GM20000 (cell line): Measurements from ENCODE around the gene RNF225.
"Not testable (repeated sequence)": the region's sequence is repeated elsewhere in the genome, so short reads cannot be mapped to it uniquely, and the experiment has no call there.

Source experiments
- DNase-seq: peaks from one replicate; pipeline ENCODE4 v3.0.0; 2012; ENCODE audit warnings: low spot score
- TF ChIP-seq, protein P1 (sequence below): IDR thresholded peaks from 2 replicates; pipeline ENCODE4 v1.5.1; 2012; ENCODE audit warnings: mild to moderate bottlenecking, control low read depth; ENCODE audit errors: extremely low read depth, missing control alignments

The RNF225 gene

DNA sequence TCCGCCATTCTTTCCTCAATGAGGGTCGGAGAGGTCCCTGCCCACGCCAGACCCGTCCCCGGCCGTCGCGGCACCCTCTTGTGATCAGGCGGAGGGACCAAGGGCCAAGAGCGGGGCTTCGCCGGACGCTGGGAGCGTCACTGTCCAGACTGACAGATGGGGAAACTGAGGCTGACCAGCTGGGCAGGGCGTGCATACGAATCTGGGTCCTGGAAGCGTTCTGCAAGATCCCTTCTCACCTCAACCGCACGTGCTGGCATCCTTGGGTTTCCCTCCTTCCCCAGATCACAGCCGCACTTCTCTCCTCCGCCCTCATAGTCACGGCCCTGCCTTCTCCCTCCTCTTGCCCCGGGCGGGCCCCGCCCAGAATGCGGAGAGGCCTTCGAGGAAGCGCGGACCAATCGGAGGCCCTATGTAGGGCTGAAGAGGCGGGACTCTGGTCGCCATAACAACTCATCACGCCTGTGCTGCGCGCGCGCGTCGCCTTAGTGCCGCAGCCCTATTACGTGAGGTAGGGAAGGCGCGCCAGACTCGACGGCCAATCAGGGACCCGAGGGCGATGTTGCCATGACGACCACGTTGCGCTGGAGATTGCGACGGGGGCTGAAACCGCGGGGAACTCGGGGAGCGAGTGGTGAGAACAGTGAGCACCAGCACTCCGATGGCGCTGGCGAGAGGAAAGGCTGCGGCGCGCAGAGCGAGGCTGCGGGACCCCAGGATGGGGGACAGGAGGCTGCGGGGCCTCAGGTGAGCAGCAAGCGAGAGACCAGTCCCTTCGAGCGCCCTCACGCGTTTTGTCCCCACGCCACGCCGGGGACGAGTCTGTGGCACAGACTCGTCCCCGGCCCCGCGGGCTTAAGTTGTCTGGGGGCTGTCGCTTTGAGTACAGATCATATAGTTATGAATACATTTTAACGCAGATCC, 5.7 kb downstream of the RNF225 start:
- DNase-seq: peak; percentile 99
- TF ChIP-seq, protein P1, sequence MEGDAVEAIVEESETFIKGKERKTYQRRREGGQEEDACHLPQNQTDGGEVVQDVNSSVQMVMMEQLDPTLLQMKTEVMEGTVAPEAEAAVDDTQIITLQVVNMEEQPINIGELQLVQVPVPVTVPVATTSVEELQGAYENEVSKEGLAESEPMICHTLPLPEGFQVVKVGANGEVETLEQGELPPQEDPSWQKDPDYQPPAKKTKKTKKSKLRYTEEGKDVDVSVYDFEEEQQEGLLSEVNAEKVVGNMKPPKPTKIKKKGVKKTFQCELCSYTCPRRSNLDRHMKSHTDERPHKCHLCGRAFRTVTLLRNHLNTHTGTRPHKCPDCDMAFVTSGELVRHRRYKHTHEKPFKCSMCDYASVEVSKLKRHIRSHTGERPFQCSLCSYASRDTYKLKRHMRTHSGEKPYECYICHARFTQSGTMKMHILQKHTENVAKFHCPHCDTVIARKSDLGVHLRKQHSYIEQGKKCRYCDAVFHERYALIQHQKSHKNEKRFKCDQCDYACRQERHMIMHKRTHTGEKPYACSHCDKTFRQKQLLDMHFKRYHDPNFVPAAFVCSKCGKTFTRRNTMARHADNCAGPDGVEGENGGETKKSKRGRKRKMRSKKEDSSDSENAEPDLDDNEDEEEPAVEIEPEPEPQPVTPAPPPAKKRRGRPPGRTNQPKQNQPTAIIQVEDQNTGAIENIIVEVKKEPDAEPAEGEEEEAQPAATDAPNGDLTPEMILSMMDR: no peak

GRCh38 chr19:58401840-58402421, 6.5 kb downstream of the RNF225 start:
- TF ChIP-seq, protein P1: no peak
- DNase-seq: peak; percentile 6

DNA sequence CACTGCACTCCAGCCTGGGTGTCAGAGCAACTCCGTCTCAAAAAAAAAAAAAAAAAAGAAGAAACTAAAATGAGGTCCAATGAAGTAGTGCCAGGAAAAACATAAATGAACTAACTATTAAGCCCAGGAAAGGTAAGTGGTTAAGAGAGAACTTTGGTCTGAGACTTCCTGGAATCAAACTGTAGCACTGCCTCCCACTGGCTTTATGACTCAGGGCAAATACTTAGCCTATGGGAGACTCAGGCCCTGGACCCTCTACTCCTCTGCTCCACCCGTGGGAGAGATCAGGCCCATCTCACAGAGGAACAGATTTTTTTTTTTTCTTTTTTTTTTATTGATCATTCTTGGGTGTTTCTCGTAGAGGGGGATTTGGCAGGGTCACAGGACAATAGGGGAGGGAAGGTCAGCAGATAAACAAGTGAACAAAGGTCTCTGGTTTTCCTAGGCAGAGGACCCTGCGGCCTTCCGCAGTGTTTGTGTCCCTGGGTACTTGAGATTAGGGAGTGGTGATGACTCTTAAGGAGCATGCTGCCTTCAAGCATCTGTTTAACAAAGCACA, 8.5 kb downstream of the RNF225 start:
- DNase-seq: not testable (repeated sequence)

- no peak for DNase-seq
- TF ChIP-seq, protein P1: no peak
Measured at GRCh38 chr19:58406818-58407657, 11.6 kb downstream of the RNF225 start.

DNA sequence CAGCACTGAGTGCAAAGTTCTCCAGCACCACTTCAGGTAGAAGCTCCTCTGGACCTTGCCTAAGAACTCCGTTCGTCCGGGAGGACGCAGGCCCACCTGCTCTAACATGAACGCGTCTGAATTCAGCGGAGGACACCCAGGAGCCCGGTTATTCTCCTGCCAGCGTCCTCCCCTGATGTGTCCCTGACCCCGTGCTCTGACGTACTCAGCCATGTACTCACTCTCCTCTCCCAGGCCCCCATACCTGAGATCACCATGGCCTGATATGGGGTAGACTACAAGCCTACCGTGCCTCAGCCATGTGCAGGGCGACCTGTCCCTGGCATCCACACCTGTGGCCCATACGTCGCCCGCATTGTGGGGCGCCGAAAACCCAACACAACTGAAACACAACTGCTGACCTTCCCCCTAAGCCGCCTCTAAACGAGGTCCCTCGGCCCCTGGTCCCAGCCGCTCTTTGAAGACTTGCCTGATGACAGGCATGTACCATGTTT, 12.2 kb downstream of the RNF225 start:
- TF ChIP-seq, protein P1: no peak
- DNase-seq: peak; percentile 34

DNA sequence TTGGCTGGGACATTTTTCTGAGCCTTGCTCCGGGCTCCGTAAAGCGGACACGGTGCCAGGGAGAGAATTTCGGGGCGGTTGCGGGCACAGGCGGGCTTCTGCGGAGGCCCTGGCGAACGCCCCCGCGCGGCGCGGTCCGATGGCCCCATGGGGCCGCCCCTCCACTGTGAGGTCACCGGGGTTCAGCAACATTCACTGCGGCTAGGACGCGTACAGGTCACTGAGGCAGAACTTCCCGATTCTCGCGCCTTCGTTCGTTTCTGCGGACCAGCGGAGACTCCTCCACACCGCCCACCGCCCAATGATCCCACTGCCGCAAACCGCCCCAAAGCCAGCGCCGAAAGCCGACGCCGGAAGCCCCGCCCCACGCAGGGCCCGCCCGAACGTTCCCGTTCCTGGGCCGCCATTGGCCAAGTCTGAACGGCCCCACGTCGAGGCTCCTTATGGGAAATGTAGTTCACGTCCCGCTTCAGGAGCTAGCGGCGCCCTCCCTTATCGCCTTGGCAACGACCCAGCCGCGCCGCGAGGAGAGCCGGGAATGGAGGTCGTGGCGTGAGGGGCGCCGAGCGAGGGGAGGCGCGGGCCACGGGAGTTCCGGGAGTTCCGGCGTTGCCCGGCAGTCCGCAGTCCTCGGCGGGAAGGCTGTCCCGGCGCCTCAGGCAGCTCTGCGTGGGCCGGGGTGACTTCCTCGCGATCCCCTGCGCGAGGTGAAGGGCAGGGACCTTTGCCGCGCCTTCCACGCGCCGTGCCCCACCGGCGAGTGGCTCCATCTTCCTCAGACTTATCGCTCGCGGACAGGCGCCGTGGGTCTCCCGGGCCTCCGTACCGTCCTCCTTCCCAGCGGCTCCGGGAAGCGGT, 12.9 kb downstream of the RNF225 start, which contains the start of gene ZNF584:
Gene ZNF584 (plus strand): TSS at position 498 of the 858 bp plus-strand sequence. CDS start 499 bp downstream, outside the sequence.
- TF ChIP-seq, protein P1: no peak

More for the DNA sequence above, 12.9 kb downstream of the RNF225 start, which contains the start of gene ZNF584:
- DNase-seq: peak; percentile 98
